ENCODE measurements around the gene PRAMEF12. TPM values are rescaled to one million over a fixed set of nuclear protein-coding genes. Genes with fewer than 3 reads are reported as not detected.

PRAMEF12 gene
- total and polyA plus RNA-seq, 10 of the 15 experiments (the other 5 are each of a cell fraction or from before 2014, with no cell fraction given), result not detected

- Histone ChIP-seq H3K4me3 (no peak overlapping the region), H3K9ac (ENCODE audit: control insufficient read depth, insufficient read depth, low read length) (no peak overlapping the region), H3K27ac (ENCODE audit: control insufficient read depth, insufficient read depth) (no peak overlapping the region), H3K9me3 (replicated peaks; ENCODE audit: control insufficient read depth, insufficient read depth, low read length) (no peaks in the 10 kb centered on the region), H3K4me1 (ENCODE audit: control insufficient read depth, insufficient read depth, low read length) (no peaks in the 10 kb centered on the region), H3K4me2 (ENCODE audit: control insufficient read depth, insufficient read depth) (no peak overlapping the region), H3K79me2 (ENCODE audit: control insufficient read depth, insufficient read depth, low read length) (no peaks in the 10 kb centered on the region), H4K20me1 (ENCODE audit: control insufficient read depth, insufficient read depth) (no peaks in the 10 kb centered on the region), H3K27me3 (replicated peaks in 1 of 2; ENCODE audit: control insufficient read depth in 2 of 2, insufficient read depth in 2 of 2, low read length in 1 of 2) (peaks cover 1 to 3% of the 10 kb centered on the region in 2 experiments; a peak in 3 of 4 replicates), H2AFZ (ENCODE audit: control insufficient read depth, low read depth, low read length) (no peak overlapping the region), H3K36me3 (ENCODE audit: control insufficient read depth in 2 of 2, insufficient read depth in 2 of 2, low read length in 1 of 2) (no peaks in the 10 kb centered on the region)
- intact Hi-C loops (cut with micrococcal nuclease; ENCODE audit: unreplicated experiment), result no loop called here
- FAIRE-seq (no peak), DNase-seq (ENCODE audit: low read depth, low spot score) (no peak), ATAC-seq (no peak)
- WGBS (ENCODE audit: insufficient coverage, insufficient replicate concordance, low lambda C conversion rate, missing lambda C conversion rate), result 0% methylated on average over 2 of the region's 2 CpGs
- ChIA-PET RAD21 (ENCODE audit: unreplicated experiment) (no interaction called here), CTCF (no interaction called here), POLR2A (no interaction called here), SMC1A (ENCODE audit: uncharacterized antibody, unreplicated experiment) (no interaction called here)
- in situ Hi-C loops (cut with MboI), result no loop called here
- no TSS peak for BruUV-seq (replicated peaks)
- TF ChIP-seq SMAD1 (IDR thresholded peaks at IDR 0.05; ENCODE audit: low read depth, partially characterized antibody) (no peak), CREB1 (IDR thresholded peaks at IDR 0.05; ENCODE audit: low read depth) (no peak), ZBTB40 (IDR thresholded peaks at IDR 0.05; ENCODE audit: borderline replicate concordance) (no peak), PAX8 (IDR thresholded peaks at IDR 0.05) (no peak), BHLHE40 (IDR thresholded peaks at IDR 0.05; ENCODE audit: borderline replicate concordance in 1 of 2, low read depth in 2 of 2, low read length in 1 of 2) (no peak), NFIC (IDR thresholded peaks at IDR 0.05; ENCODE audit: low read depth, low read length) (no peak), CTCF (IDR thresholded peaks at IDR 0.05 in 2 of 3, conservative IDR thresholded peaks at IDR 0.05 in 1 of 3; ENCODE audit: control insufficient read depth in 2 of 3, extremely low read depth in 1 of 3, insufficient read depth in 1 of 3, low read depth in 3 of 3, low read length in 3 of 3) (no peak), ZBED1 (IDR thresholded peaks at IDR 0.05; ENCODE audit: borderline replicate concordance) (no peak), FOXM1 (IDR thresholded peaks at IDR 0.05; ENCODE audit: low read depth, low read length) (no peak), TCF12 (IDR thresholded peaks at IDR 0.05; ENCODE audit: low read depth, low read length) (no peak), IKZF2 (IDR thresholded peaks at IDR 0.05) (no peak), SRF (IDR thresholded peaks at IDR 0.05; ENCODE audit: low read depth in 2 of 2, low read length in 2 of 2) (no peak), IRF3 (IDR thresholded peaks at IDR 0.05) (no peak), TBL1XR1 (IDR thresholded peaks at IDR 0.05; ENCODE audit: low read depth, low read length) (no peak), BCLAF1 (IDR thresholded peaks at IDR 0.05) (no peak)
Measured at GRCh38 chr1:12756273-12756672, 17.3 kb upstream of the PRAMEF12 start.

All from GM12878 (cell line).